NCI-H1105 treated with DMSO at 0.1 percent for 48 hours (cell line): ENCODE measurements around the gene KRTAP1-3.
A peak's percentile ranks its signal among the peaks of the same experiment; 100 is the strongest.
"Not testable (repeated sequence)": the region's sequence is repeated elsewhere in the genome, so short reads cannot be mapped to it uniquely, and the experiment has no call there.

Source experiments
- DNase-seq: peaks from one replicate; lab custom pipeline; 2025; lab: John Stamatoyannopoulos, UW

KRTAP1-3 gene, protein sequence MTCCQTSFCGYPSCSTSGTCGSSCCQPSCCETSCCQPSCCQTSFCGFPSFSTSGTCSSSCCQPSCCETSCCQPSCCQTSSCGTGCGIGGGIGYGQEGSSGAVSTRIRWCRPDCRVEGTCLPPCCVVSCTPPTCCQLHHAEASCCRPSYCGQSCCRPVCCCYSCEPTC

DNA sequence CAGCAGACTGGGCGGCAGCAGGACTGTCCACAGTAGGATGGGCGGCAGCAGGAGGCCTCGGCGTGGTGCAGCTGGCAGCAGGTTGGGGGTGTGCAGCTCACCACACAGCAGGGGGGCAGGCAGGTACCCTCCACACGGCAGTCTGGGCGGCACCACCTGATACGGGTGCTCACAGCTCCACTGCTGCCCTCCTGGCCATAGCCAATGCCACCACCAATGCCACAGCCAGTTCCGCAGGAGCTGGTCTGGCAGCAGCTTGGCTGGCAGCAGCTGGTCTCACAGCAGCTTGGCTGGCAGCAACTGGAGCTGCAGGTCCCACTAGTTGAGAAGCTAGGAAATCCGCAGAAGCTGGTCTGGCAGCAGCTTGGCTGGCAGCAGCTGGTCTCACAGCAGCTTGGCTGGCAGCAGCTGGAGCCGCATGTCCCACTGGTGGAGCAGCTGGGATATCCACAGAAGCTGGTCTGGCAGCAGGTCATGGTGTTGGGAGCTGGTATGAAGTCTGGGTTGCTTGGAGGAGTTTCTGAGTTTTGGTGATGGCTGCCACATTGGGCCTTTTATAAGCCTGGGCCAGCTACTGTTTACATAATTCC is at the start of gene KRTAP1-3:
KRTAP1-3 (minus strand) TSS at position 529 of the 590 bp plus-strand sequence; CDS start at position 476, 53 bp downstream.
- DNase-seq, result peak; percentile 77

DNA sequence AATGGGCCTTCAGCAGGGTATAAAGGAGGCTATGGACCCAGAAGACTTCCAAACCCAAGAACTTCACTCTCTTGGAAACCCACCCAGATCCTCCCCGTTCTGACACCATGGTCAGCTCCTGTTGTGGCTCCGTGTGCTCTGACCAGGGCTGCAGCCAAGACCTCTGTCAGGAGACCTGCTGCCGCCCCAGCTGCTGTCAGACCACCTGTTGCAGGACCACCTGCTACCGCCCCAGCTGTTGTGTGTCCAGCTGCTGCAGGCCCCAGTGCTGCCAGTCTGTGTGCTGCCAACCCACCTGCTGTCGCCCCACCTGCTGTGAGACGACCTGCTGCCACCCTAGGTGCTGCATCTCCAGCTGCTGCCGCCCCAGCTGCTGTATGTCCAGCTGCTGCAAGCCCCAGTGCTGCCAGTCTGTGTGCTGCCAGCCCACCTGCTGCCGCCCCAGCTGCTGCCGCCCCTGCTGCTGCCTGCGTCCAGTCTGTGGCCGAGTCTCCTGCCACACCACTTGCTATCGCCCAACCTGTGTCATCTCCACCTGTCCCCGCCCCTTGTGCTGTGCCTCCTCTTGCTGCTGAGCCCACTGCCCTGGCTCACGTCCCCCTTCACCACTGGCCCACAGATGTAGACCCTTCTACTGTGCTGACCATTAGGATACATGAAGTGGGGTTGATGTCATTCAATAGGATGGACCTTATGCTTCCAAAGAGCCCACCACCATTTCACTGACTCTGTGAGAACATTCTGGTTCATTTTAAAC is 49.6 kb upstream of the KRTAP1-3 start, which contains the start of gene KRTAP4-7:
KRTAP4-7 (plus strand) TSS at position 51 of the 757 bp plus-strand sequence; CDS start at position 108, 57 bp downstream.
- not testable (repeated sequence) for DNase-seq

DNA sequence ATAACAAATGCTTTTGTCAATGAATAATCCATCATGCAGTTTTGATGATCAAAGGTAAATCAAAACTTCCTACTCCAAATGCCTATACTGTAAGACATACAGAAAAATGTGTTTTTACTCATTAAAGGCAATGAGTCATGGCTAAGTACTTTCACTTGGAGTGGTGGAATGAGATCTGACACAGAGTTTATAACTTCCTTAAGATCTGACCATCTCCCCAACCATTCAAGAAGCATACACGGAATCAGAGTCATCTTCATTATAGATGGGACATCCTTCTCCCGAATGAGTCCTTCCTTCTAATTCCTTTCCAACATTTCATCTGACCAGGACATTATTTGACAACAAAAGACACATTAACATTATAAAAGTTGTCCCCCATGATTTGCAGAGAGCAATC is 48.8 kb upstream of the KRTAP1-3 start:
- DNase-seq, result not testable (repeated sequence)

GRCh38 chr17:41082626-41083025 is 48.0 kb upstream of the KRTAP1-3 start:
- no peak for DNase-seq

- DNase-seq, result no peak
Observed at GRCh38 chr17:41076788-41077187, 42.1 kb upstream of the KRTAP1-3 start.

GRCh38 chr17:41073676-41074075 is 39.0 kb upstream of the KRTAP1-3 start:
- DNase-seq, result no peak

GRCh38 chr17:41071606-41072360 is 37.1 kb upstream of the KRTAP1-3 start:
- no peak for DNase-seq

- no peak for DNase-seq
Observed at GRCh38 chr17:41069031-41069430, 34.4 kb upstream of the KRTAP1-3 start.

GRCh38 chr17:41067281-41067680 is 32.6 kb upstream of the KRTAP1-3 start:
- DNase-seq, result no peak

- DNase-seq, result no peak
Observed at GRCh38 chr17:41065829-41066624, 31.4 kb upstream of the KRTAP1-3 start, which contains the start of gene KRTAP2-4. Gene KRTAP2-4, minus strand, starts transcription at chr17:41065879. Its CDS starts 34 bp downstream, at chr17:41065845.

DNA sequence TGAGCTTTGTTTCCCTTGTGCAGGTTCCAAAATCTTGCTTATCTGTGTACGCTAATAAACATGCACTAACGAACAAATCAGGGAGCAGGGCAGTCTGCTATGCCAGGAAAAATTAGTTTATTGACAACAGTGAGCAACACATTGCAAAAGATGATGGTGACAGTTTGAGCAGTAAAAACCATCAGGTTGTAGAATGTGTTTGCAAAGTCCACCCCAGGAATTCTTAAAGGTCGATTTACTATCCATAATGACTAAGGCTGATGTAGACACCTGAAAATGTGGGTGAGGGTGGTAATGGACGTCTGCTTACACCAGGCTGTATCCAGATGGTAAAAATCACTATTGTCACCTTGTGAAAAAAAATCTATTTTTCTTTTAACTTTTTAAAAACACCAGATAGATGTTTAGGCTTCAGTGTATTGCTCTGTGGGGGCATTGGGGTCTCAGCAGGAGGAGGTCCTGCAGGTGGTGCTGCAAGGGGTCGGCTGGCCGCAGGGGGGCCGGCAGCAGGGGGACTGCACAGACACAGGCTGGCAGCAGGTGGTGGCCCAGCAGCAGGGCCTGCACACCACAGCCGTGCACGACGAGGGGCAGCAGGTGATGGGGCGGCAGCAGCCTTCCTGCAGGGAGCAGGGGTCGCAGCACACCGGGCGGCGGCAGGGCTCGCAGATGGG is 30.5 kb upstream of the KRTAP1-3 start:
- not testable (repeated sequence) for DNase-seq

DNA sequence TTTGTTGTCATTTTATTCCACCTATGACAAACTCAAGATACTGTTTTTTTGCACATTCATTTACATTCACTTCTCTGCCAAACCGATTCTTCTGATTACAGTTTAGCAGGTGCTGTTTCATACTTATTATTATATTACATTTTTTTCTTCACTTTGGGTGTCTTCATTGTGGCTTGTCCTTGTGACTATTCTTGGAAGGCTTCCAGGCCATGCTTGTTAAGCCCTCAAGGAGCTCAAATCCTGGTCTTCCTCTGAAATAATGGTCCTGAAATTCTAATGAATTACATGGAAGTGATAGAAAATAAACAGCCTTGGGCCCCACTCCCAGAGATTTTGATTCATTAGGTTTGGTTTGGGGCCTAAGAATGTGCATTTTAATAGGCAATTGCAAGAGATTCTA is 29.6 kb upstream of the KRTAP1-3 start:
- no peak for DNase-seq

- no peak for DNase-seq
Observed at GRCh38 chr17:41063449-41063848, 28.8 kb upstream of the KRTAP1-3 start.

DNA sequence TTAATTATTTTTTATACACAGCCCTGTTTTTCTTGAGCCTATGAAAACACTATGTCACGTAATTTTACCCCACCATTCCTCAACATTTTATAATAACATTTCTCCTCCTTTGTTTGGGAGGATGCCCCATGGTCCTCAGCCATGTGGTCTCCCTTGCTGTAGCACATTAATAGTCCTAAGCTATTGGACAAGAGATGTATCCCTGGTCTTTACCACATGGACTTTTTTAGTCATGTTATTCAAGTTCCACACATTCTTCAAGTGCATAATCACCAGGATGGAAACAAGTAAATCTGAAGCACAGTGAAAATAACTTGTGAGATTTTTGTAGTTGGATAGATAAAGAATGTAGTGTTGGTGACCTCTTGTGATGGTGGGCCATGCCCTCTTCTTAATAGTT is 27.3 kb upstream of the KRTAP1-3 start:
- no peak for DNase-seq

DNA sequence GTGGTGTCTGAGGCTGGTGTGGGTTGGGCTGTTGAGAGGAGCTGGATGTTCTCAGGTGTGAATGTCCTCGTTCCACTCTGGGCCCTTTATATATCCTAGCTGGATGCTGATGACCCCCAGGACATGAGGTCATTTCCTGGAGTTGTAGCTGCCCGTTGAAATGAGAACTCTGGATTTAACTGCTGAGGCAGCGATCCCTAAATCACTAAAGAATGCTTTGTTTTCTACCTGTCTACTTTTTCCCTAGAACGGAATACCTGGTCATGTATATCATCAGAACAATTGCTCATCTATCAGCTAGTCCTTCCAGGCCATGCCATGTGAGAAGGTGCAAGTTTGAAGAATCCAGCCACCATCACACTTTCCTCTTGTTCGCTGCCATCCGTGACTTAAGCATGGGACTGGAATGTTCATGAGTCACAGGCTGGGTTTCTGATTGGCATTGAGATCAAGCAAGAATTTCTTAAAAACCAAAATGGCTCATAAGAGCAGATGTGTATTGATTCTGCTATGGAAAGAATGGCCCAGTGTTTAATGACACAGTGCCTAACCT is 25.5 kb upstream of the KRTAP1-3 start, which contains the start of gene KRTAP2-3:
KRTAP2-3 (minus strand) TSS at position 63 of the 553 bp plus-strand sequence. CDS start 64 bp downstream, outside the sequence.
- no peak for DNase-seq

- DNase-seq, result not testable (repeated sequence)
Observed at GRCh38 chr17:41059276-41060051, 24.8 kb upstream of the KRTAP1-3 start.

GRCh38 chr17:41058741-41059140 is 24.1 kb upstream of the KRTAP1-3 start:
- no peak for DNase-seq

DNA sequence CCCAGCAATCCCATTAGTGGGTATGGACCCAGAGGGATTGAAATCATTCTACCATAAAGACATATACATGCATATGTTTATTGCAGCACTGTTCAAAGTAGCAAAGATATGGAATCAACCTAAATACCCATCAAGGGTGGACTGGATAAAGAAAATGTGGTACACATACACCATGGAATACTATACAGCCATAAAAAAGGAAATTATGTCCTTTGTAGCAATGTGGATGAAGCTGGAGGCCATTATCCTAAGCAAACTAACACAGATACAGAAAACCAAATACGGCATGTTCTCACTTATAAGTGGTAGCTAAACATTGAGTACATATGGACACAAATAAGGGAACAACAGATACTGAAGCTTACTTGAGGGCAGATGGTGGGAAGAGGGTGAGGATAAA is 22.9 kb upstream of the KRTAP1-3 start:
- no peak for DNase-seq

DNA sequence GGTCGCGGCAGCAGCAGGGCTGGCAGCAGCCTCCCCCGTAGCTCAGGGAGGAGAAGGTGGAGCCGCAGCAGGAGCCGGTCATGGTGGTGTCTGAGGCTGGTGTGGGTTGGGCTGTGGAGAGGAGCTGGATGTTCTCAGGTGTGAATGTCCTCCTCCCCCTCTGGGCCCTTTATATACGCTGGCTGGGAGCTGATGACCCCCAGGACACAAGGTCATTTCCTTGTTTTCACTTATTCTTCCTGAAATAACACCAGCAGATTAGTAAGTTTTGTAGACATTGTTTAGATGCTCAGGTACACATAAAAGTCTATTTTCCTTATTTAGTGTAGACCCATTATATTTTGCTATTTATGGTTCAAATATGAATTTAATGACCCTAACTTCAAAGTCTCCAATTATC is 20.5 kb upstream of the KRTAP1-3 start, which contains the start of gene KRTAP2-2:
KRTAP2-2 (minus strand) TSS at position 101 of the 400 bp plus-strand sequence; CDS start at position 82, 19 bp downstream.
- not testable (repeated sequence) for DNase-seq
